ENCODE results near the gene PBX3. TPM values are rescaled to one million over a fixed set of nuclear protein-coding genes. Genes with fewer than 3 reads are reported as not detected.

Gene PBX3
- total and polyA plus RNA-seq, 2 of the 13 experiments (the other 11 are each of a cell fraction or from before 2014, with no cell fraction given), result 6.0 to 11.2 TPM

GRCh38 chr9:125746017-125746773 lies 978 bp upstream of the PBX3 start (continued):
- no peak for TF ChIP-seq MNT (IDR thresholded peaks at IDR 0.05)
- TF ChIP-seq ZNF367 (CRISPR knock-in tag; IDR thresholded peaks at IDR 0.05; ENCODE audit: borderline replicate concordance), result 0 out of 2 replicates have a peak, but pooled peaks have one; percentile 54
- TF ChIP-seq ZNF512 (CRISPR knock-in tag; IDR thresholded peaks at IDR 0.05), result no peak
- TF ChIP-seq PAWR (CRISPR knock-in tag; IDR thresholded peaks at IDR 0.05; ENCODE audit: borderline replicate concordance), result no peak
- no peak for TF ChIP-seq PCBP1 (IDR thresholded peaks at IDR 0.05; ENCODE audit: borderline replicate concordance, low read depth, low read length)
- peak; percentile 75 for TF ChIP-seq ASH2L (IDR thresholded peaks at IDR 0.05; ENCODE audit: insufficient read length, low read depth, low read length)
- no peak for TF ChIP-seq SOX6 (IDR thresholded peaks at IDR 0.05)
- peak; percentile 58; the same call in 1 of the 2 replicates for TF ChIP-seq SOX6 (CRISPR knock-in tag; IDR thresholded peaks at IDR 0.05)
- TF ChIP-seq EEA1 (CRISPR knock-in tag; IDR thresholded peaks at IDR 0.05; ENCODE audit: borderline replicate concordance), result peak; percentile 95; the same call in 1 of the 2 replicates
- TF ChIP-seq ZNF558 (CRISPR knock-in tag; IDR thresholded peaks at IDR 0.05; ENCODE audit: borderline replicate concordance), result peak; percentile 94; the same call in 1 of the 2 replicates
- peak; percentile 83 for TF ChIP-seq ZNF264 (CRISPR knock-in tag; IDR thresholded peaks at IDR 0.05)
- TF ChIP-seq IRF2 (CRISPR knock-in tag; IDR thresholded peaks at IDR 0.05), result no peak; the same call in 1 of the 2 replicates
- TF ChIP-seq ZNF687 (CRISPR knock-in tag; IDR thresholded peaks at IDR 0.05), result peak; percentile 99
- peak; percentile 81 for TF ChIP-seq HDAC2 (CRISPR knock-in tag; IDR thresholded peaks at IDR 0.05)
- no peak for TF ChIP-seq ZNF333 (CRISPR knock-in tag; IDR thresholded peaks at IDR 0.05; ENCODE audit: borderline replicate concordance)
- peak; percentile 96 for TF ChIP-seq ZFP41 (CRISPR knock-in tag; IDR thresholded peaks at IDR 0.05; ENCODE audit: borderline replicate concordance)
- TF ChIP-seq MIER3 (CRISPR knock-in tag; IDR thresholded peaks at IDR 0.05; ENCODE audit: borderline replicate concordance), result no peak
- peak; percentile 83; the same call in 1 of the 2 replicates for TF ChIP-seq JUNB (CRISPR knock-in tag; IDR thresholded peaks at IDR 0.05; ENCODE audit: borderline replicate concordance)
- no peak for TF ChIP-seq SMARCE1 (IDR thresholded peaks at IDR 0.05; ENCODE audit: borderline replicate concordance)
- TF ChIP-seq ZNF780A (CRISPR knock-in tag; IDR thresholded peaks at IDR 0.05), result peak; percentile 94
- TF ChIP-seq ZFP37 (CRISPR knock-in tag; IDR thresholded peaks at IDR 0.05; ENCODE audit: borderline replicate concordance), result peak; percentile 88
- peak; percentile 72; the same call in 1 of the 2 replicates for TF ChIP-seq ZNF598 (CRISPR knock-in tag; IDR thresholded peaks at IDR 0.05; ENCODE audit: borderline replicate concordance)
- TF ChIP-seq KDM3A (CRISPR knock-in tag; IDR thresholded peaks at IDR 0.05; ENCODE audit: low read depth), result peak; percentile 77; the same call in 1 of the 2 replicates

Measured in HepG2 (cell line).